CD4-positive, alpha-beta T cell treated with Interleukin-4 for 4 hours (primary cell): ENCODE data around the gene ERF.

Experiments
- DNase-seq: peaks from one replicate; pipeline ENCODE4 v3.0.0-alpha.2; 2020

Gene ERF

GRCh38 chr19:42206871-42207755 is 47.8 kb downstream of the ERF start:
- no peak for DNase-seq

DNA sequence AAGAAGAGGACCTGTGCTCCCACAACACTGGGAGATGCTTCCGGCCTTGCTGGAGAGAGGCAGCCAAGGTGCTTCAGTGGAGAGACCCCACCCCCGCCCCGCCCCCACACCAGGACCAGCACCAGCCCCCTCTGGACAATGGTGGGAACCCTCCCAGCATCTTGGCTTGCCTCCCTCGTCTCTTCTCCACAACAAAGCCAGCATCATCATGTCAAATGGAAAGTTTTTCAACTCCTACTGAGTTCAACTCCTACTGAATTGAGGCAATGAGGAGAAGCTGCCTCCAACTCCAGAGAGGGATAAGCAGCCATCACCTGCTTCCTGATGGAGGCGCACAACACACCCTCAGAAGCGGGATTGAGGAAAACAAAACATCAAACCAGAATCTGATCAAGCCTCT is 50.3 kb downstream of the ERF start:
- DNase-seq: no peak

DNA sequence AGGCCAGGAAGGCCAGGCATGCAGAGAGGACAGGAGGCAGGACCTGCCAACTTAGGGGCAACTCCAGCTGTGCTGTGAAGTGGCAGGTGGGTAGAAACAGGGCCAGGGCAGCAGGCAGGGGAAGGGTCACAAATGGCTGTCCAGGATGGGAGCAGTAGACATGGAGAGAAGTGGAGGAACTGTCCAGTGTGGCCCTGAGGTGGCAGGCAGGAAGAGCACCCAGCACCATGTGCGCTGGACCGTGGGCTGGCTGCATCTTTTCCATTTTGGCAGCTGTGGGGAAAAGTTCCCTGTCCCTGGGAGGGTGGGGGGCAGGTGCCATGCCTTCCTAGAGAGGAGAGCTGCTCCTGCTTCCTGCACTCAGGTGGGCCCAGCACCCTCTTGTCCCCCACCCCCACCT is 51.2 kb downstream of the ERF start:
- DNase-seq: no peak

GRCh38 chr19:42202290-42202880 is 52.5 kb downstream of the ERF start:
- no peak for DNase-seq

- peak; percentile 68 for DNase-seq
Measured at GRCh38 chr19:42201489-42202289, 53.2 kb downstream of the ERF start.

- no peak for DNase-seq
Measured at GRCh38 chr19:42200116-42200715, 54.7 kb downstream of the ERF start.

- DNase-seq: peak; percentile 69
Measured at GRCh38 chr19:42199440-42200115, 55.4 kb downstream of the ERF start.

DNA sequence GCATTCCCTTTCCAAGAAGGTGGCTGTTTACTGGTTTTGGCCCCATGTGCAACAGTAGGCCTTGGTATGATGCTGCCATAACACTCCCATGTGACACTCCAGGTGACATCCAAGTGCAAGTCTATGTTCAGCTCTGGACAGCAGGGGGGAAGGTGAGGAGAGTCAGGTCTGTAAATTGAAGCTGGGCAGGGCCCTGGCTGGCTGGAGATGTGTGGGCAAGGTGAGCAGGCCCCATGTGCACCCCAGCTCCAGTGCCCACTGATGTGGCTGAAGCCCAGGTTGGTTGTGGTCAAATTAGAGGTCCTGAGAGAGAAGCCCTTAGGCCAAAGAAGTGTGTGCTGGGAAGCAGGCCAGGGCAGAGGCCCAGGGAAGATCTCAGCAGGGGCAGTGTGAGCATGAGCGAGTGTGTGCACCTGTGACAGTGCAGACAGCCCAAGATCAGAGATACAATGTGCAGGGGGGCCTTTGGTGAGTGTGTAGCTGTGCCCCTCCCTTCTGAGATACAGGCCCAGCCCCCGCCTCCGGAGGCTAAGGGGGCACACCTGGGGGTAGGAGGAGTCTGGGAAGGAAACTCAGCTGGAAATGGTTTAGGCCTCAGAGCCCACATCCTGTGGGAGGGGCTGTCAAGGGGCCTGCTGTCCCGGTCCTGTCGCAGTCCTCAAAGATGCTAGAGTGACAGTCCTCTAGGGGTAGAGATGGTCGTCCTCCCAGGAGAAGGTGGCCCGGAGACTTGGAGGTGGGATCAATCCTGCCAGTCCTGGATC is 56.1 kb downstream of the ERF start:
- peak; percentile 85 for DNase-seq
